GM23338 (cell line): ENCODE results near the gene UBE2I. TPM values are rescaled to one million over a fixed set of nuclear protein-coding genes. Genes with fewer than 3 reads are reported as not detected.
"Not testable (repeated sequence)": the region's sequence is repeated elsewhere in the genome, so short reads cannot be mapped to it uniquely, and the experiment has no call there.

Source experiments
- ATAC-seq: fragments of 200-7000 bp; cut with Tn5 transposase; 3 replicates; pipeline ENCODE4 v1.9.1; 2020
- DNase-seq: peaks from one replicate; pipeline ENCODE4 v3.0.0-alpha.2; 2015; ENCODE audit warnings: low spot score
- H2AFZ ChIP-seq: fragments of 200-600 bp; sonication (generic); 2 replicates; pipeline ENCODE4 v1.8.0; 2016; ENCODE audit warnings: antibody characterized with exemption, mild to moderate bottlenecking, moderate library complexity
- H3F3A ChIP-seq: fragments of 200-600 bp; sonication (generic); replicated peaks from 2 replicates; pipeline ENCODE4 v1.8.0; 2017; ENCODE audit warnings: antibody characterized with exemption, mixed run types, low read depth
- H3K27ac ChIP-seq: fragments of 200-600 bp; sonication (generic); 2 replicates; pipeline ENCODE4 v1.6.1; 2016; ENCODE audit warnings: low read depth
- H3K27me3 ChIP-seq: fragments of 200-600 bp; sonication (generic); 2 replicates; pipeline ENCODE4 v1.8.0; 2016; ENCODE audit warnings: mild to moderate bottlenecking, mixed run types, moderate library complexity; ENCODE audit not compliant: insufficient read depth
- H3K36me3 ChIP-seq: fragments of 200-600 bp; sonication (generic); 2 replicates; pipeline ENCODE4 v1.8.0; 2016; ENCODE audit warnings: mild to moderate bottlenecking; ENCODE audit not compliant: insufficient read depth
- H3K4me1 ChIP-seq: fragments of 200-600 bp; sonication (generic); 2 replicates; pipeline ENCODE4 v1.8.0; 2016; ENCODE audit warnings: mild to moderate bottlenecking, moderate library complexity; ENCODE audit not compliant: insufficient read depth
- H3K4me2 ChIP-seq: fragments of 200-600 bp; sonication (generic); 2 replicates; pipeline ENCODE4 v1.7.1; 2017; ENCODE audit warnings: mixed run types
- H3K4me3 ChIP-seq: fragments of 200-600 bp; sonication (generic); 2 replicates; pipeline ENCODE4 v1.6.1; 2016; ENCODE audit warnings: mixed run types
- H3K79me2 ChIP-seq: fragments of 200-600 bp; sonication (generic); replicated peaks from 2 replicates; pipeline ENCODE4 v1.8.0; 2017; ENCODE audit warnings: mild to moderate bottlenecking; ENCODE audit not compliant: insufficient read depth
- H3K9me2 ChIP-seq: fragments of 200-600 bp; sonication (generic); 2 replicates; pipeline ENCODE4 v1.8.0; 2017; ENCODE audit not compliant: insufficient read depth
- H4K20me1 ChIP-seq: fragments of 200-600 bp; sonication (generic); replicated peaks from 2 replicates; pipeline ENCODE4 v1.8.0; 2017; ENCODE audit warnings: mild to moderate bottlenecking; ENCODE audit not compliant: insufficient read depth
- H3K27ac Mint-ChIP-seq: 2 replicates; pipeline ENCODE4 v1.8.0; 2020; ENCODE audit warnings: inconsistent platforms, mild to moderate bottlenecking, moderate library complexity, mixed read lengths
- H3K27me3 Mint-ChIP-seq: 3 replicates; pipeline ENCODE4 v1.8.0; 2022; ENCODE audit warnings: low read depth, mild to moderate bottlenecking, moderate library complexity, mixed read lengths, inconsistent platforms; ENCODE audit not compliant: insufficient read depth, poor library complexity
- H3K36me3 Mint-ChIP-seq: 3 replicates; pipeline ENCODE4 v1.8.0; 2021; ENCODE audit warnings: low read depth, mild to moderate bottlenecking, inconsistent platforms, moderate library complexity, mixed read lengths
- H3K4me1 Mint-ChIP-seq: 3 replicates; pipeline ENCODE4 v1.8.0; 2020; ENCODE audit warnings: mild to moderate bottlenecking, inconsistent platforms, mixed read lengths
- H3K4me3 Mint-ChIP-seq: 3 replicates; pipeline ENCODE4 v1.8.0; 2021; ENCODE audit warnings: moderate library complexity, mild to moderate bottlenecking, inconsistent platforms, mixed read lengths
- H3K9me3 Mint-ChIP-seq: 3 replicates; pipeline ENCODE4 v1.8.0; 2020; ENCODE audit warnings: moderate library complexity, mild to moderate bottlenecking, inconsistent platforms, mixed read lengths
- ETS1 ChIP-seq: IDR thresholded peaks from 2 replicates; pipeline ENCODE4 v1.6.1; 2016; ENCODE audit warnings: antibody characterized with exemption
- EZH2 ChIP-seq: fragments of 200-600 bp; sonication (generic); IDR thresholded peaks from one replicate; pipeline ENCODE4 v1.8.0; 2017; ENCODE audit warnings: antibody characterized with exemption, mild to moderate bottlenecking, low read depth; ENCODE audit not compliant: unreplicated experiment
- JUNB ChIP-seq: IDR thresholded peaks from one replicate; pipeline ENCODE4 v1.6.1; 2016; ENCODE audit warnings: antibody characterized with exemption; ENCODE audit not compliant: unreplicated experiment
- NANOG ChIP-seq: IDR thresholded peaks from 2 replicates; pipeline ENCODE4 v1.6.1; 2016; ENCODE audit warnings: antibody characterized with exemption, borderline replicate concordance
- POLR2AphosphoS5 ChIP-seq: IDR thresholded peaks from 2 replicates; pipeline ENCODE4 v1.6.1; 2016; ENCODE audit warnings: antibody characterized with exemption, low read depth
- REST ChIP-seq: IDR thresholded peaks from one replicate; pipeline ENCODE4 v1.6.1; 2018; ENCODE audit warnings: antibody characterized with exemption; ENCODE audit not compliant: unreplicated experiment
- polyA plus RNA-seq: library from polyadenylated mRNA; unstranded; fragments of >200 nt; fragmentation: Nextera tagmentation; extraction: Ambion mirVana; gene quantifications from 2 replicates; pipeline ENCODE4 v1.2.1, GENCODE V29; 2016
- total RNA-seq: library from RNA; depleted of rRNA; stranded (reverse); fragments of >200 nt; shearing (Covaris generic); gene quantifications from 2 replicates; pipeline ENCODE4 v1.2.3, GENCODE V29; 2014
- TF ChIP-seq, protein P1 (sequence below): fragments of 250-450 bp; sonication (Bioruptor Pico); IDR thresholded peaks from 2 replicates; pipeline ENCODE4 v1.5.0; 2020; ENCODE audit warnings: mild to moderate bottlenecking, moderate library complexity

The UBE2I gene
- total and polyA plus RNA-seq, 2 experiments from 2014 or later = 116 to 220 TPM

- Histone ChIP-seq H2AFZ (no peak overlapping the region), H3K79me2 (no peaks in the 10 kb centered on the region), H3K27ac (no peak overlapping the region), H3K27me3 (peaks cover 4% of the 10 kb centered on the region), H4K20me1 (no peaks in the 10 kb centered on the region; the same call in 1 of the 2 replicates), H3K4me2 (no peak overlapping the region), H3K9me2 (no peaks in the 10 kb centered on the region), H3K4me3 (no peak overlapping the region), H3K36me3 (no peaks in the 10 kb centered on the region), H3K4me1 (peaks cover 10% of the 10 kb centered on the region), H3F3A (peaks cover 8% of the 10 kb centered on the region; the same call in 1 of the 2 replicates)
- no peak; the same call in 2 of the 3 replicates for ATAC-seq
- H3K27ac Mint-ChIP-seq = no peak overlapping the region
- H3K9me3 Mint-ChIP-seq = no peaks in the 10 kb centered on the region
- peak; percentile 62 for DNase-seq
- peaks cover 16% of the 10 kb centered on the region for H3K4me1 Mint-ChIP-seq
- H3K27me3 Mint-ChIP-seq = peaks cover 14% of the 10 kb centered on the region
- no peak overlapping the region for H3K4me3 Mint-ChIP-seq
- peaks cover 21% of the 10 kb centered on the region for H3K36me3 Mint-ChIP-seq
- TF ChIP-seq NANOG (no peak), REST (no peak), JUNB (no peak), POLR2AphosphoS5 (no peak), EZH2 (no peak), ETS1 (no peak)
- TF ChIP-seq, protein P1, sequence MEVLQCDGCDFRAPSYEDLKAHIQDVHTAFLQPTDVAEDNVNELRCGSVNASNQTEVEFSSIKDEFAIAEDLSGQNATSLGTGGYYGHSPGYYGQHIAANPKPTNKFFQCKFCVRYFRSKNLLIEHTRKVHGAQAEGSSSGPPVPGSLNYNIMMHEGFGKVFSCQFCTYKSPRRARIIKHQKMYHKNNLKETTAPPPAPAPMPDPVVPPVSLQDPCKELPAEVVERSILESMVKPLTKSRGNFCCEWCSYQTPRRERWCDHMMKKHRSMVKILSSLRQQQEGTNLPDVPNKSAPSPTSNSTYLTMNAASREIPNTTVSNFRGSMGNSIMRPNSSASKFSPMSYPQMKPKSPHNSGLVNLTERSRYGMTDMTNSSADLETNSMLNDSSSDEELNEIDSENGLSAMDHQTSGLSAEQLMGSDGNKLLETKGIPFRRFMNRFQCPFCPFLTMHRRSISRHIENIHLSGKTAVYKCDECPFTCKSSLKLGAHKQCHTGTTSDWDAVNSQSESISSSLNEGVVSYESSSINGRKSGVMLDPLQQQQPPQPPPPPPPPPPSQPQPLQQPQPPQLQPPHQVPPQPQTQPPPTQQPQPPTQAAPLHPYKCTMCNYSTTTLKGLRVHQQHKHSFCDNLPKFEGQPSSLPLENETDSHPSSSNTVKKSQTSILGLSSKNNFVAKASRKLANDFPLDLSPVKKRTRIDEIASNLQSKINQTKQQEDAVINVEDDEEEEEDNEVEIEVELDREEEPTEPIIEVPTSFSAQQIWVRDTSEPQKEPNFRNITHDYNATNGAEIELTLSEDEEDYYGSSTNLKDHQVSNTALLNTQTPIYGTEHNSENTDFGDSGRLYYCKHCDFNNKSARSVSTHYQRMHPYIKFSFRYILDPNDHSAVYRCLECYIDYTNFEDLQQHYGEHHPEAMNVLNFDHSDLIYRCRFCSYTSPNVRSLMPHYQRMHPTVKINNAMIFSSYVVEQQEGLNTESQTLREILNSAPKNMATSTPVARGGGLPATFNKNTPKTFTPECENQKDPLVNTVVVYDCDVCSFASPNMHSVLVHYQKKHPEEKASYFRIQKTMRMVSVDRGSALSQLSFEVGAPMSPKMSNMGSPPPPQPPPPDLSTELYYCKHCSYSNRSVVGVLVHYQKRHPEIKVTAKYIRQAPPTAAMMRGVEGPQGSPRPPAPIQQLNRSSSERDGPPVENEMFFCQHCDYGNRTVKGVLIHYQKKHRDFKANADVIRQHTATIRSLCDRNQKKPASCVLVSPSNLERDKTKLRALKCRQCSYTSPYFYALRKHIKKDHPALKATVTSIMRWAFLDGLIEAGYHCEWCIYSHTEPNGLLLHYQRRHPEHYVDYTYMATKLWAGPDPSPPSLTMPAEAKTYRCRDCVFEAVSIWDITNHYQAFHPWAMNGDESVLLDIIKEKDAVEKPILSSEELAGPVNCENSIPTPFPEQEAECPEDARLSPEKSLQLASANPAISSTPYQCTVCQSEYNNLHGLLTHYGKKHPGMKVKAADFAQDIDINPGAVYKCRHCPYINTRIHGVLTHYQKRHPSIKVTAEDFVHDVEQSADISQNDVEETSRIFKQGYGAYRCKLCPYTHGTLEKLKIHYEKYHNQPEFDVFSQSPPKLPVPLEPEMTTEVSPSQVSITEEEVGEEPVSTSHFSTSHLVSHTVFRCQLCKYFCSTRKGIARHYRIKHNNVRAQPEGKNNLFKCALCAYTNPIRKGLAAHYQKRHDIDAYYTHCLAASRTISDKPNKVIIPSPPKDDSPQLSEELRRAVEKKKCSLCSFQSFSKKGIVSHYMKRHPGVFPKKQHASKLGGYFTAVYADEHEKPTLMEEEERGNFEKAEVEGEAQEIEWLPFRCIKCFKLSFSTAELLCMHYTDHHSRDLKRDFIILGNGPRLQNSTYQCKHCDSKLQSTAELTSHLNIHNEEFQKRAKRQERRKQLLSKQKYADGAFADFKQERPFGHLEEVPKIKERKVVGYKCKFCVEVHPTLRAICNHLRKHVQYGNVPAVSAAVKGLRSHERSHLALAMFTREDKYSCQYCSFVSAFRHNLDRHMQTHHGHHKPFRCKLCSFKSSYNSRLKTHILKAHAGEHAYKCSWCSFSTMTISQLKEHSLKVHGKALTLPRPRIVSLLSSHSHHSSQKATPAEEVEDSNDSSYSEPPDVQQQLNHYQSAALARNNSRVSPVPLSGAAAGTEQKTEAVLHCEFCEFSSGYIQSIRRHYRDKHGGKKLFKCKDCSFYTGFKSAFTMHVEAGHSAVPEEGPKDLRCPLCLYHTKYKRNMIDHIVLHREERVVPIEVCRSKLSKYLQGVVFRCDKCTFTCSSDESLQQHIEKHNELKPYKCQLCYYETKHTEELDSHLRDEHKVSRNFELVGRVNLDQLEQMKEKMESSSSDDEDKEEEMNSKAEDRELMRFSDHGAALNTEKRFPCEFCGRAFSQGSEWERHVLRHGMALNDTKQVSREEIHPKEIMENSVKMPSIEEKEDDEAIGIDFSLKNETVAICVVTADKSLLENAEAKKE (CRISPR knock-in tag) = no peak
These were observed 18.1 kb downstream of the UBE2I start for GRCh38 chr16:1327619-1327947.

- H3K4me1 ChIP-seq, H3K4me3 Mint-ChIP-seq, H3K27ac Mint-ChIP-seq: not testable (repeated sequence)
These were observed 18.7 kb downstream of the UBE2I start for GRCh38 chr16:1328136-1328535.

DNA sequence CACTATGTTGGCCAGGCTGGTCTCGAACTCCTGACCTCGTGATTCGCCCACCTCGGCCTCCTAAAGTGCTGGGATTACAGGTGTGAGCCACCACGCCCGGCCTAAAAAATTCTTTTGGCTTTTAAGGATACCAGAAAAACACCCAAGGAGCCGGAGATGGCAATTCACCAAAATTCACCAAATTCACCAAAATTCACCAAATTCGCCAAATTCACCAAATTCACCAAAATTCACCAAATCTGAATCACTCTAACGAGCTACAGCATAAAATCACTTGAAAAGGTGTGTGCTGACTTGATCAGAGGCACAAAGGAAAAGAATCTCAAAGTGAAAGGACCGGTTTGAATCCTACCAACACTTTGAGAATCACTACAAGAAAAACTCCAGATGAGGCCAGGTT is 19.5 kb downstream of the UBE2I start:
- peaks cover 11% of the 10 kb centered on the region for H3K36me3 Mint-ChIP-seq
- H4K20me1 ChIP-seq, H3K4me2 ChIP-seq, H3K9me3 Mint-ChIP-seq, H3F3A ChIP-seq, H3K4me3 ChIP-seq, H2AFZ ChIP-seq, H3K36me3 ChIP-seq, H3K79me2 ChIP-seq, H3K9me2 ChIP-seq, H3K4me3 Mint-ChIP-seq, H3K27ac ChIP-seq, ATAC-seq, H3K4me1 ChIP-seq, H3K27ac Mint-ChIP-seq, DNase-seq: not testable (repeated sequence)
- peaks cover 18% of the 10 kb centered on the region for H3K4me1 Mint-ChIP-seq
- H3K27me3 Mint-ChIP-seq = peaks cover 16% of the 10 kb centered on the region
- peaks cover 16% of the 10 kb centered on the region for H3K27me3 ChIP-seq

More at GRCh38 chr16:1328136-1328535, 18.7 kb downstream of the UBE2I start:
- not testable (repeated sequence) for H4K20me1 ChIP-seq, H3F3A ChIP-seq, H3K4me2 ChIP-seq, H3K9me3 Mint-ChIP-seq, H3K27me3 ChIP-seq, H2AFZ ChIP-seq, H3K79me2 ChIP-seq, ATAC-seq, DNase-seq, H3K4me3 ChIP-seq, H3K36me3 ChIP-seq, H3K27ac ChIP-seq, H3K9me2 ChIP-seq
- H3K4me1 Mint-ChIP-seq = peaks cover 18% of the 10 kb centered on the region
- H3K36me3 Mint-ChIP-seq = peaks cover 17% of the 10 kb centered on the region
- peaks cover 16% of the 10 kb centered on the region for H3K27me3 Mint-ChIP-seq
